ENCODE measurements around the gene DOK7.

DNA sequence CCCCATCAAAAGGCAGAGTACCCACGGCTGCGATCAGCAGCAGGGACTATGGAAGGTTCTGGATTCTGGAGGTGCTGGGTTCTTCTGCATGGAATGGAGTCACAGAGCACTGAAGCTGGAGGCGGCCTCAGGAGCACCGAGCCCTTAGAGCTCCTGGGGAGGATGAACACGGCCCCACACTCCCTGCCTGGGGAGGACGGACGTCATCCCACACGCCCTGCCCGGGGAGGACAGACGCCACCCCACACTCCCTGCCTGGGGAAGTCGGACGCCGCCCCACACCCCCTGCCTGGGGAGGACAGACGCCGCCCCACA, 59.2 kb downstream of the DOK7 start:
- TF ChIP-seq, protein P1, sequence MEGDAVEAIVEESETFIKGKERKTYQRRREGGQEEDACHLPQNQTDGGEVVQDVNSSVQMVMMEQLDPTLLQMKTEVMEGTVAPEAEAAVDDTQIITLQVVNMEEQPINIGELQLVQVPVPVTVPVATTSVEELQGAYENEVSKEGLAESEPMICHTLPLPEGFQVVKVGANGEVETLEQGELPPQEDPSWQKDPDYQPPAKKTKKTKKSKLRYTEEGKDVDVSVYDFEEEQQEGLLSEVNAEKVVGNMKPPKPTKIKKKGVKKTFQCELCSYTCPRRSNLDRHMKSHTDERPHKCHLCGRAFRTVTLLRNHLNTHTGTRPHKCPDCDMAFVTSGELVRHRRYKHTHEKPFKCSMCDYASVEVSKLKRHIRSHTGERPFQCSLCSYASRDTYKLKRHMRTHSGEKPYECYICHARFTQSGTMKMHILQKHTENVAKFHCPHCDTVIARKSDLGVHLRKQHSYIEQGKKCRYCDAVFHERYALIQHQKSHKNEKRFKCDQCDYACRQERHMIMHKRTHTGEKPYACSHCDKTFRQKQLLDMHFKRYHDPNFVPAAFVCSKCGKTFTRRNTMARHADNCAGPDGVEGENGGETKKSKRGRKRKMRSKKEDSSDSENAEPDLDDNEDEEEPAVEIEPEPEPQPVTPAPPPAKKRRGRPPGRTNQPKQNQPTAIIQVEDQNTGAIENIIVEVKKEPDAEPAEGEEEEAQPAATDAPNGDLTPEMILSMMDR (IDR thresholded peaks at IDR 0.05 in 4 of 5, conservative IDR thresholded peaks at IDR 0.05 in 1 of 5): no peak
- no peak for TF ChIP-seq POLR2A (IDR thresholded peaks at IDR 0.05)
